HG02642 (cell line): ENCODE data around the gene NFIB.

Experiments used
- ATAC-seq: cut with Tn5 transposase; IDR thresholded peaks from one replicate; pipeline ENCODE4 v1.9.1; 2021; ENCODE audit warnings: mild to moderate bottlenecking; ENCODE audit not compliant: unreplicated experiment, poor library complexity

NFIB gene

GRCh38 chr9:14135421-14135820 lies 178.5 kb downstream of the NFIB start:
- ATAC-seq, result no peak

DNA sequence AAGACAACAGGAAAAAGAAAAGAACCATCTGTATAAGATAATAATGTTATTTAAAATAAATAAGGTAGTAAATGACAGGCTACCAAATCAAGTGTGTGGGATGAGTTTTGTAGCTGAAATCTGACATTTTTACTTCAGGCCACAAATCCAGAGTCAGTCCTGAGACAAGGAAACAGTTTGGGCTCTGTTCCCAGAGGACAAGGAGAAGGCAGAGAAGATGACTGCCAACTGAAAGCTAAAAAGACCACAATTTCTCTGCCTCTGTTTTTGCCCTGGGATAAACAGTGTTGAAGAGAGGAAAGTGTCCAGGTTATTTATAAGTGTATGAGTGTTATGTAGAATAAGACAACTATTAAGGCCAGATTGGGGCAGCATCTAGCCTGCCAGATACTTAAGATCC lies 180.5 kb downstream of the NFIB start:
- no peak for ATAC-seq

DNA sequence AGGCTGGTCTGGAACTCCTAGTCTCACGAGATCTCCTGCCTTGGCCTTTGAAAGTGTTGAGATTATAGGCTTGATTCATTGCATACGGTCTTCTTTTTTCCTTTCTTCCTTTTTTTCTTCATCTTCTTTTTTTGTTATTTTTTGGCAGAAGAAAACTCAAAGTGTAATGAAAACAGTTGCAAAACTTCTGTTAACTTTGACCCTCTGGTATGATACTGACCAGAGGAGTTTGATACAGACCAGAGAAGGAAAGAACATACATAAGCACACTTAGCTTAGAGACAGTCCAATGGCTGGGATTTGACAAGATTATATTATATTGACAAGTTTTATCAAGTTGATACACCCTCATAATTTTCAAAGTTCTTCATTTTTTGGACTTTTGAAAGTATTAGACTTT lies 181.2 kb downstream of the NFIB start:
- no peak for ATAC-seq

DNA sequence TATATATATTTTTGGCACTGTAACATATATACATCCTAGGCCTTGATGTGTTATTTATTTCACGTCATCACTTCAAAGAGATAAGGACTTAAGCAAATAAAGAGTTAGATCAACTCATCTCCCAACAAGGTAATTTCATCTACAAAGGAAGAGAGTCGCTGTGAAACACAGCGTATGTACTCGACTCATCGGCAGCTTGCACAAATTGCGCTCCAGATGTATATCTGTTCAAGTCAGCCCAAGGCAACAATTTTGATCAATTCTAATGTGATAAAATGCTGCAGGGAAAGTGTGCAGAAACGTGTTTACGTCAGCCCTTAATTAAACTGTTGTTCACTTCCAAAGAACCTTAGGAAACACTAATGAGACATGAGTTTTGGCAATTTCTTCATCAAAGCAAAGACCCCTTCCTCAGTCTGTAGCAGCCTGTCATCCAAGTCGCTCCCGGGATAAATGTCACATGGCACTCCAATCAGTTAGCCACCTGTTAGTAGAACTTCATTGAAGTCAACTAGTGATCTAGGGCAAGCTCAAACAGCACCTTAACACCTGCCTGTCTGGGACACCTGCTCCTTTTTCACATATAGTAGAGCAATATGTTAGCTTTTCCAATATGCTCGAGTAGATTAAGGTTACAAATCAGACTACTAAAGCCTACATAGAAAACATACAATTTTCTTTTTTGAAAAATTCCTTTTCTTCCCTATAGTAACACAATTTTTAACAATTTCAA lies 182.4 kb downstream of the NFIB start:
- no peak for ATAC-seq

GRCh38 chr9:14127656-14128055 lies 186.3 kb downstream of the NFIB start:
- ATAC-seq, result no peak

DNA sequence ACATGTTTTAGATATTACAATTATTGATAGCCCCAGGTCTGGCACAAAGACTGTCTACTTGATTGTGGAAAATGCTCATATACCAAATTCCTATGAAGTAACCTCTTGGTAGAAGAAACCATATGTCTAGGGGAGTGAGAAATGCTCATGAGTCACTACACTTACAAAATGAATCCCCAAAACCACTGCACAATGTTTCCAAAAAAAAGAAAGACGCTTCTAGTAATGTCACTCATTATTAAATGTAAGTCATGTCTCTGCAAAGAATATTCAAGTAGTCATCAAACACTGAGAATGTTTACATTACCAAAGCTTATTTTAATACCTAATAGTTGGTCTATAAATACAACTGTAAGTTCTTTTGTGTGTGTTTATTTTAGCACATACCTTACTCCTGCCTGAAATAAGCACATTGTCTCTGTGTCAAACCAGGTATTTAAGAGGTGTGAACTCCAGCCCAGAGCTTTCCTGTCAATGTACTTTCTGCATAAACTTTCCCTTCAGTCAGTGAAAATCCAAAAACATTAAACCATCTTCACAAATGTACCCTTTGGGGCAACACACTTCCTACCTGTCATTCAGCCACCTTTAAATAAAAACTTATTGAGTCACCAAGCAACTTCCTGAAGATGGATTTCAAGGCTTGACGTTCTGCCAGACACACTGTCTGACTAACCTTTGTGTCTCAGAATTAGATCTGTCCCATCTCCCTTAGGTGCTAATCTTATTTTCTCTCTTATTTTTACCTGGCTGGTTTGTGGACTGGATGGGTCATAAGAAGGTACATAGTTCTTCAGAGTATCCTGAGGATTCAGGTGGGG lies 194.0 kb downstream of the NFIB start:
- no peak for ATAC-seq

DNA sequence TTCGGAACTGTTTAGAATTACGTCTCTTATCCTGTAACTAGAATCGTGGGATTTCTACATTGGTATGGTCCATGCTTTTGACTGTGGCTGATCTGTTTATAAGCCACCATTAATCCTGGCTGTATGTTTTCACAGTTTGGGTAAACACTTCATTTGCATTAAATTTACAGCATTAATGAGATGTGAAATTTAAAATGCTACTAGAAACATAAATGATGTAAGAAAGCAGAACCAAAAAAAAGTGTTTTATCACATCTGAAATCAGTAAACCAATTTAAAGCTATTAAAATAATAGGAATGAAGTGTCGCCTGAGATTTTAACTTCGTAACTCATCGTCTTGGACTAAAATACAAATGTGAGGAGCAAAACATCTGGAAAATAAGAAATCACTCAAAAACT lies 201.7 kb downstream of the NFIB start:
- ATAC-seq, result no peak

- ATAC-seq, result no peak
These were observed 202.2 kb downstream of the NFIB start for GRCh38 chr9:14111696-14112095.

DNA sequence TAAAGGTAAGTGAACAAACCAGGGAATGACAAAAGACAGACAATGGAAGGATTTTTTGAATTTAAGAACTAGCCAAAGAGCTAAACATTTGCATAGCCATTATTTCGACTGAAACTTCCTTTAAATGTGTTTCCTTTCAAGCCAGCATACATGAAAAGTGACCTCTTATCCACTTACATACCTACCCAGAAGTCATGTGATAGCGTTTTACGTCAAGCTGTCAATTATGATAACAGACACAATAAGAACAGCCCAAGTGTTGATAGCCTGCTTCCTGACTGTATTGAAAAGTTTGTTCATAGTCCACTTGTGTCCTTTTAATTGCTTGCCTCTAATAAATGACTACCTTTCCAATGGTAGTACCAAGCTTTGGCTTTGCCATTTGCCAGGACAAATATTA lies 206.0 kb downstream of the NFIB start:
- no peak for ATAC-seq

GRCh38 chr9:14107495-14107894 lies 206.4 kb downstream of the NFIB start:
- ATAC-seq, result no peak

DNA sequence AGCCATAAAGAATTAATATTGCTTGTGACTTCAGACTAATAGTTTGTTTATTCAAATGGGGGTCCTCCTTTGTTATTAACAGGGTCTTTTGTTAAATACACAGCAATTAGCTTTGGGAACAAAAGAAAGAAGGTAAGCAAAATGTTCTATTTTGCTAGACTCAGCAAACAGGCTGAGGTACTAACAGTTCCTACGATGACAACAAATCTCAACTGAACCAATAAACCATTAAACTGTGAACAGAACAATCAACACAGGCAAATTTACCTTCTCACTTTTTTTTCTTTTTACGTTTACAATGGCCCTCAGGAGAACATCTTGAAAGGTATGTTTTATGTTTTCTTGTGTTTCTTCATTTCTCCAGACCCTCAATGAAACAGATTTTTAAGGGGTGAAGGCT lies 207.2 kb downstream of the NFIB start:
- no peak for ATAC-seq

DNA sequence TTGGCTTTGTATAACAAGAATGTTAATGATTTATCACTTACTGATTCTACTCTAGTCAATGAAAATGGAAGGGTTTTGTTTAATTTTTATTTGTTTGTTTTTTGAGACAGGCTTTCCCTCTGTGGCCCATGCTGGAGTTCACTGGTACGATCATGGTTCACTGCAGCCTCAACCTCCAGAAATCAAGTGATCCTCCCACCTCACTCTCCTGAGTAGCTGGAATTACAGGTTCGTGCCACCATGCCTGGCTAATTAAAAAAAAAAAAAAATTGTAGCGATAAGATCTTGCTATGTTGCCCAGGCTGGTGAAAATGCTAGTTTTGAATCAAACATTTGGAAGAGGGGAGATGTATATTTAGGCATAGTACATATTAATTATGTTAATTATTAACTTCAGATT lies 209.4 kb downstream of the NFIB start:
- ATAC-seq, result no peak

DNA sequence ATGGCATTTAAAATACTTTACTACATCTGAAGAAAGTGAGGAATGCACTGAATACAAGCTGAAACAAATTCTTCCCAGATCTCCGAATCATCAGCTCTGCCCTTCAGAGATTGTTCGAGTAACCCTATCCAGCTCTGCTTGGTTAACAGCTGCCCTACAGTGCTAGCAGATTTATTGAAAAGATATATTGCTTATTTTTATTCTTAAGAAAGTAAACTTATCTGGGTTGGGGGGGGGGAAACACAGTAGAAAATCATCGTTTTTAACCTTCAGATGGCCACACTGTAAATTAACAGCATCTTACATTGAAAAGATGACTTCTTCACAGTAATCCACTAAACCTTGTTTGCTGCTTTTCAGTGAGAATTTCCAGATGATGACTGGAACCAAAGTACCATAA lies 210.8 kb downstream of the NFIB start:
- no peak for ATAC-seq

DNA sequence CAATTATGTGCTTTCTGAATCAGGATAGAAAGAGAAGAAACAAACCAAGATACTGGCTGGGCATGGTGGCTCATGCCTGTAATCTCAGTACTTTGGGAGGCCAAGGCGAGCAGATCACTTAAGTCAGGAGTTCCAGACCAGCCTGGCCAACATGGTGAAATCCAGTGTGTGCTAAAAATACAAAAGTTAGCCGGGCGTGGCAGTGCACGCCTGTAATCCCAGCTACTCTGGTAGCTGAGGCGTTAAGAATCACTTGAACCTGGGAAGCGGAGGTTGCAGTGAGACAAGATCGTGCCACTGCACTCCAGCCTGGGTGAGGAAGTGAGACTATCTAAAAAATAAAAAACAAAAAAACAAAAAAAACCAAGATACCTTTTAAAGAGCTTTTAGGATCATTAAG lies 214.2 kb downstream of the NFIB start:
- ATAC-seq, result no peak

DNA sequence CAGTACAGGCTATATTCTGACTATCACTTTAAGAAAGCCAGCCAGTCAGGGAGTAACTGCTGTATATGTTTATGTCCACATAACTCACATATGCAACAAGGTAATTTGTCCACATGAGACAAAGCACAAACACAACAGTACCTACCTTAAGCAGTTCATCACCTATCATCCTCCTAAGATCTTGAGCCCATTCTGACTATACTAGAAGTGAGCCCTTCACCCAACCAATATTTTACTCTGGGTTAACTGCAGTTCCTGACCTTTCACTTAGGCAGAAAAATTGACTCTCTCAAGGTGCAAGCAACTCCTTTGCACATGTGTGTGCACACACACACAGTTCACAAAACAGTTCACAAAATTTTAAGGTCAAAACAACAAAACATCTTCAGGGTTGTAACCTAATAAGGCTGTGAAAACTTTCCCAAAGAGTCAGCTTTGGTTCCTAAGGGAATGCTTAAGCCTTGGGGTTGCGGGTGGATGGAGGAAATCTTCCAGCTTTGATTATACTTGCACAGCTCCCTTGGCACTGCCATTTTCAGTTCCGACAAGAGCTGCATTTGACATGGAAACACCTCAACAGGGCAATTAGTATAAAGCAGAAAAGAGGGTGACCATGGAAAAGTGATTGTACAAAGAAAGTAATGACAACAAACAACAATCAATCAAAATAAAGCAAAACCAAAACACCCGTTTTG lies 215.3 kb downstream of the NFIB start:
- no peak for ATAC-seq

DNA sequence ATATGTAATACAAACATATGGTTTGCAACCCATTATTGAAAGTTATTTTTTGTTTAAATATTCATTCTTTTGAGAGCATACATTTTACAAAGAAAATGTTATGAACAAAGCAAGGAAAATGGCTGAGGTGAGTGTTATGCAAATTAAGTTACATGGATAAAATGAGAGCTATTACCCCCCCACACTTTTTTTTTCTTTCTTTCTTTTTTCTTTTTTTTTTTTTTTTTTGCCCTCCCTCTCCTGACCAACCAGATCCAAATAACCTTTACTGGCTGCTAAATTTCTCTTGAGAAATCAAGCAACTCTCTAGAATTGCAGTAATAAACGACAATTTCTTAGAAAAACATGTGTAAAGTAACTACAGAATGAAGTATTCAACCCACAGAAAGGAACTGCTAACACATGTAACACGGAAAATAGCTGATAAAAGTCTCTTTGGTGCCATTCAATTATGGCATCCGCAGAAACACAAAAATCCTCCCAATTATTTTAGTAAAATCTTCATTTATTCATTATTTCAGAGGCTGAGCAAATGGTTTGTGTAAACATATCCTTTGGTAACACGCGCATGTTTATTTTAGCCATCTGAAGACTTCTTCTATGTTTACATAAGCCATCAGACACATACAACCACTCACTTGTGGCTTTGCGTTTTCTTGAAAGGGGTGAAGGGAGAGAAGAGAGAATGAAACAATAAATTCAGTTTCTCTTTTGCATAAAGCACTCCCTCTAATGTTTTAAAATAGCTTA lies 216.1 kb downstream of the NFIB start:
- ATAC-seq, result no peak

GRCh38 chr9:14097215-14097614 lies 216.7 kb downstream of the NFIB start:
- ATAC-seq, result no peak

- no peak for ATAC-seq
These were observed 217.6 kb downstream of the NFIB start for GRCh38 chr9:14096258-14096922.

DNA sequence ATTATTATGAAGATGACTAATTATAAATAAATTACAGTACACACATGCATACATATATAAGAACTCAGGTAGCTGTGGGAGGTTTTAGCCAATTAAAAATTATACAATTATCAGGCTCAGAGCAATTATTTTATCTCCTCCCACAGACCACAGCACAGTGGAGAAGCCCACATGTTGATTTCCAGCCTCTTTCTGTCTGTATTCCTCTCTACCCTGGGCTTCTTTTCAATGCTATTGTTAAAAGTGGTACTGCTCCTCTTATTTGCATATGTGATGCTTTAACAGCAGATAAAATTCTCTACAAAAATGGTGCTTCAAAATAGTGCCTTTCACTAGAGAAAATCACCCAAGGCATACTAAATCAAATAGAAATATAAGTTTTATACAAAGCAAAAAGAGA lies 218.7 kb downstream of the NFIB start:
- no peak for ATAC-seq

GRCh38 chr9:14094491-14094890 lies 219.4 kb downstream of the NFIB start:
- no peak for ATAC-seq
